SH-SY5Y (cell line): ENCODE data around the gene NOC2L.

ENCODE experiments used
- GATA2 ChIP-seq: IDR thresholded peaks from 2 replicates; pipeline ENCODE4 v1.6.1; 2011; ENCODE audit warnings: mild to moderate bottlenecking, low read depth, low read length
- GATA3 ChIP-seq: IDR thresholded peaks from 2 replicates; pipeline ENCODE4 v1.6.1; 2011; ENCODE audit warnings: low read depth, mild to moderate bottlenecking, low read length, moderate library complexity

DNA sequence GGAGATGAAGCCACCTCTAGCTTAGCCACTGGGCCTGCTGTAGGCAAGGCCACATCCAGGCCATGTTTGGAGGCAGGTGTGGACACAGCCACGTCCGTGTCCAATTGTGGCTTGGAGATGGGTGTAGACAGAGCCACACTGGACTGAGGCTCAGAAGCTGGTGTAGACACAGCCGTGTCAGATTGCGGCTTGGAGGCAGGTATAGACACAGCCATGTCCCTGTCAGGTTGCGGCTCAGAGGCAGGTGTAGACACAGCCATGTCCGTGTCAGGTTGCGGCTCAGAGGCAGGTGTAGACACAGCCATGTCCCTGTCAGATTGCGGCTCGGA, 20.7 kb upstream of the NOC2L start:
- TF ChIP-seq GATA2 (no peak), GATA3 (no peak)
